Measurements from ENCODE around the gene STK25.

DNA sequence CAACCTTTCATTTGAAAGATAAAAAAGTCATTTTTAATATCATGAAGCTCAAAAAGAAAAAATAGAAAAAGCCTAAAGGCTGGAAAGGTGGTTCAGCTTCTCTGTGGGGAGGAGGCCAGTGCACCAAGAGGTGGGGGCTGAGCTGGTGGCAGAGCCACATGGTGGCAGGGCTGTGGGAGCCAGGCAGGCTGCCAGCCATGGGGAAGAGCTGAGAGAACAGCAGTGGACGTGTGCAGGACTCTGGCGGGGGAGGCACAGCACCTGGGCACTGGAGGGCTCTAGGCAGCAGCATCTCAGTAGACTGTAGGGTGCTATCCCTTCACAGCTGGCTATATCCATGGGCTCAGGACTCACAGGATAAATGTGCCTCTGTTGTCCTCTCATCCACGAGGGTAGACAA is 47.8 kb downstream of the STK25 start:
- TF ChIP-seq CTCF (IDR thresholded peaks at IDR 0.05; ENCODE audit: poor library complexity), result no peak
- no peak for TF ChIP-seq EZH2 (IDR thresholded peaks at IDR 0.05; ENCODE audit: borderline replicate concordance)
- TF ChIP-seq EZH2phosphoT487 (IDR thresholded peaks at IDR 0.05; ENCODE audit: low read depth, severe bottlenecking, unreplicated experiment), result no peak
